ENCODE data around the gene SLC9A7.

SLC9A7 gene

DNA sequence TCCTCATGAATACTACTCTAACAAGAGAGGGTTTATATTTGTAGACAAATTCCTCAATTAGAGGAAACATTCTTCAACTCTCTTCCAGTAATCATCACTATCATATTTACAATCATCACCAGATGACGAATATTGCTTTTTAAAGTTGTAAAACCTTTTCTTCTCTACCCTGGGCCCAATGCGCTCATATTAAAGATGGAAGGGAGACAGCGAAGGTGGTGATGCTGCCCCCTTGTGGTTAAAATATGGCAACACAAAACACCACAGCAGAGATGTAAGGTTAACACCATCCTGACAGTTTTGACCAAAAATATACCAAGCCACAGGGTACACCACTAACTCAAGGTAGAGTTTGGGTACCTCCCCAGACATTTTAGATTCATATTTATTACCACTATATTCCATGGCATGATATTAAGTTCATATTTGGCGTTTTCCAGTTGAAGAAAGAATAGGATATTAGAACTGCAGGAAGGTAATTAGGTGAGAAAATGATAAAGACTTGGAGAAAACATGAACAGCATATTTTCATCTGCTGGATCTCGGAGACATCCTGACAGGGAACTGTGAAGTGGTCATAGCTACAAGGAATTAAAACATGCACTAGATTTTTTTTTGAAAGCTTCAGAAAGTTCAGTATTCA lies 72.8 kb downstream of the SLC9A7 start:
- H3K4me2 ChIP-seq (ENCODE audit: low read length): no peak overlapping the region
- no peak overlapping the region for H3K56ac ChIP-seq (ENCODE audit: low read length)
- no peaks in the 10 kb centered on the region for H3K79me2 ChIP-seq (ENCODE audit: control insufficient read depth, insufficient read depth, low read length)
- H3K79me1 ChIP-seq (ENCODE audit: low read length): no peaks in the 10 kb centered on the region
- no peak overlapping the region for H2BK5ac ChIP-seq (ENCODE audit: low read length)
- H4K8ac ChIP-seq (ENCODE audit: low read depth, low read length): no peak overlapping the region
- H2AK5ac ChIP-seq (ENCODE audit: low read length): no peak overlapping the region
- H3K18ac ChIP-seq (ENCODE audit: low read length): no peak overlapping the region
- H3K36me3 ChIP-seq (ENCODE audit: control insufficient read depth, insufficient read depth, low read length): no peaks in the 10 kb centered on the region
- H4K5ac ChIP-seq (ENCODE audit: low read length): no peak overlapping the region
- no peaks in the 10 kb centered on the region for H3K4me1 ChIP-seq (ENCODE audit: control insufficient read depth, low read depth, low read length)
- peak; percentile 38 for DNase-seq
- H3K4ac ChIP-seq (ENCODE audit: low read depth, low read length): no peak overlapping the region
- no peak overlapping the region for H3K23ac ChIP-seq (ENCODE audit: low read length)
- no peak overlapping the region for H2BK15ac ChIP-seq (replicated peaks; ENCODE audit: low read depth)
- no CpG with 5 or more reads among the region's 5 CpGs for WGBS (ENCODE audit: extremely low coverage, insufficient coverage, low lambda C conversion rate)
- H2BK120ac ChIP-seq (ENCODE audit: low read depth, low read length): no peak overlapping the region
- no peak overlapping the region for H3K4me3 ChIP-seq (ENCODE audit: low read length)
- no peak overlapping the region for H3K27ac ChIP-seq (ENCODE audit: low read depth, low read length)
- no peaks in the 10 kb centered on the region for H3K27me3 ChIP-seq (ENCODE audit: insufficient read depth, low read length, poor library complexity)
- H3K9ac ChIP-seq (ENCODE audit: low read length): no peak overlapping the region

DNA sequence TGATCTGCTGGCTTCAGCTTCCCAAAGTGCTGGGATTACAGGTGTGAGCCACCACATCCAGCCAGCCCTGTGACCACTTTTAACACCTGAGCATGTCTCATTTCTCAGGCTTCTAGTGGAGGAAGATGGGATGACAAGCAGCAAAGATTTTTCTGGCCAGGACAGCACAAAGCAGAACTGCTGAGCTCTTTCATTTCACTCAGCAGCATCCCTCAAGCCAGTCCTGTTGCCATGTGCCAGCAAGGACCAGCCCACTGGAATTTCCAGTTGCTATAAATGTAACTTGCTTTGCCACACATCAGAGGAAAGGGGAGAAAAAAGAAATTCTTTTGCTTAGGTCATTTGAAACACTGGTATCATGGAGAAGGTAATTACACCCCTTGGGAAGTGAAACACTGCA lies 75.9 kb downstream of the SLC9A7 start:
- Histone ChIP-seq H3K79me2 (ENCODE audit: control insufficient read depth, insufficient read depth, low read length) (no peaks in the 10 kb centered on the region), H3K4me2 (ENCODE audit: low read length) (no peak overlapping the region), H4K8ac (ENCODE audit: low read depth, low read length) (no peak overlapping the region), H3K18ac (ENCODE audit: low read length) (no peak overlapping the region), H2BK120ac (ENCODE audit: low read depth, low read length) (no peak overlapping the region), H2BK5ac (ENCODE audit: low read length) (no peak overlapping the region), H3K4ac (ENCODE audit: low read depth, low read length) (no peak overlapping the region), H3K4me3 (ENCODE audit: low read length) (no peak overlapping the region), H3K4me1 (ENCODE audit: control insufficient read depth, low read depth, low read length) (no peaks in the 10 kb centered on the region), H3K23ac (ENCODE audit: low read length) (no peak overlapping the region), H2AK5ac (ENCODE audit: low read length) (no peak overlapping the region), H4K5ac (ENCODE audit: low read length) (no peak overlapping the region), H3K79me1 (ENCODE audit: low read length) (no peaks in the 10 kb centered on the region), H3K56ac (ENCODE audit: low read length) (no peak overlapping the region), H3K27ac (ENCODE audit: low read depth, low read length) (no peak overlapping the region), H3K36me3 (ENCODE audit: control insufficient read depth, insufficient read depth, low read length) (no peaks in the 10 kb centered on the region), H3K27me3 (ENCODE audit: insufficient read depth, low read length, poor library complexity) (no peaks in the 10 kb centered on the region), H2BK15ac (replicated peaks; ENCODE audit: low read depth) (no peak overlapping the region), H3K9ac (ENCODE audit: low read length) (no peak overlapping the region)
- peak; percentile 39 for DNase-seq

DNA sequence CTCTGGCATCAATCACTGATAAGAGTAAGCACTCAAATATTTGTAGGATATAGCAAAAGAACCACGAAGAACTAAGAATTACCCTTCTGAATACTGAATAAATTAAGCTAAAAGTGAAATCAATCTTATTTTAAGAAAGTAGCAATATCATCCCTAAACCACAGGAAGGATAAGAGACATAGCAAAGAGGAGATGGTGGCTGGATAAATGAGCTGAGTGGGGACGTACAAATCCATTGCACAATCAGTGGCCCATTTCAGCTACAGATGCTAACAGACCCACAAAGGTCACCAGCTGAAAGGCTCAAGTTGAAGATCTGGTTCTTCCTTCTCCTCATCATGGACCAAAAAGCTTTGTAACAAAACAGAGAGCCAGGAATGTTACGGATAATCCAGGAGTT lies 77.1 kb downstream of the SLC9A7 start:
- Histone ChIP-seq H3K4ac (ENCODE audit: low read depth, low read length) (no peak overlapping the region), H3K4me3 (ENCODE audit: low read length) (no peak overlapping the region), H4K5ac (ENCODE audit: low read length) (no peak overlapping the region), H2BK120ac (ENCODE audit: low read depth, low read length) (no peak overlapping the region), H3K36me3 (ENCODE audit: control insufficient read depth, insufficient read depth, low read length) (no peaks in the 10 kb centered on the region), H4K8ac (ENCODE audit: low read depth, low read length) (no peak overlapping the region), H2BK5ac (ENCODE audit: low read length) (no peak overlapping the region), H3K23ac (ENCODE audit: low read length) (no peak overlapping the region), H2BK15ac (replicated peaks; ENCODE audit: low read depth) (no peak overlapping the region), H3K9ac (ENCODE audit: low read length) (no peak overlapping the region), H3K18ac (ENCODE audit: low read length) (no peak overlapping the region), H3K79me2 (ENCODE audit: control insufficient read depth, insufficient read depth, low read length) (no peaks in the 10 kb centered on the region), H3K56ac (ENCODE audit: low read length) (no peak overlapping the region), H3K27me3 (ENCODE audit: insufficient read depth, low read length, poor library complexity) (no peaks in the 10 kb centered on the region), H3K4me2 (ENCODE audit: low read length) (no peak overlapping the region), H3K4me1 (ENCODE audit: control insufficient read depth, low read depth, low read length) (no peaks in the 10 kb centered on the region), H3K27ac (ENCODE audit: low read depth, low read length) (no peak overlapping the region), H3K79me1 (ENCODE audit: low read length) (no peaks in the 10 kb centered on the region), H2AK5ac (ENCODE audit: low read length) (no peak overlapping the region)
- WGBS (ENCODE audit: extremely low coverage, insufficient coverage, low lambda C conversion rate): no CpG with 5 or more reads among the region's 3 CpGs
- DNase-seq: no peak

DNA sequence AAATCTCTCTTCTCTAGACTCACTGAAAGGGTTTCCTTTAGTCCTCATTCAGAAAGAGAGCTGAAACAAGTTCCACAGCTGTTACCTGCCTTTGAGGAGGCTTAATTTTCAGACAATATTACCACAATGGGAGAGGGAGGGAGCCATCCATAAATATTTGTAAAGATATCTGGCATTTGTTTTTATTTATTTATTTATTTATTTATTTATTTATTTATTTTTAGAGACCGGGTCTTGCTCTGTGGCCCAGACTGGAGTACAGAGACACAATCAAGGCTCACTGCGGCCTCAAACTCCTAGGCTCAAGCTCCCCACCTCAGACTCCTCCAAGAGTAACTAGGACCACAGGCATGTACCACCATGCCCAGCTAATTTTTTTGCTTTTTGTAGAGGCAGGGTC lies 80.7 kb downstream of the SLC9A7 start:
- H2AK5ac ChIP-seq (ENCODE audit: low read length): no peak overlapping the region
- no peak overlapping the region for H3K23ac ChIP-seq (ENCODE audit: low read length)
- H3K18ac ChIP-seq (ENCODE audit: low read length): no peak overlapping the region
- H3K36me3 ChIP-seq (ENCODE audit: control insufficient read depth, insufficient read depth, low read length): no peaks in the 10 kb centered on the region
- H3K56ac ChIP-seq (ENCODE audit: low read length): no peak overlapping the region
- H3K4me3 ChIP-seq (ENCODE audit: low read length): no peak overlapping the region
- WGBS (ENCODE audit: extremely low coverage, insufficient coverage, low lambda C conversion rate): no CpG with 5 or more reads among the region's 2 CpGs
- H3K4me1 ChIP-seq (ENCODE audit: control insufficient read depth, low read depth, low read length): no peaks in the 10 kb centered on the region
- H3K79me1 ChIP-seq (ENCODE audit: low read length): no peaks in the 10 kb centered on the region
- H3K27me3 ChIP-seq (ENCODE audit: insufficient read depth, low read length, poor library complexity): no peaks in the 10 kb centered on the region
- no peak overlapping the region for H3K27ac ChIP-seq (ENCODE audit: low read depth, low read length)
- H2BK15ac ChIP-seq (replicated peaks; ENCODE audit: low read depth): no peak overlapping the region
- H3K79me2 ChIP-seq (ENCODE audit: control insufficient read depth, insufficient read depth, low read length): no peaks in the 10 kb centered on the region
- H4K5ac ChIP-seq (ENCODE audit: low read length): no peak overlapping the region
- H3K9ac ChIP-seq (ENCODE audit: low read length): no peak overlapping the region
- no peak overlapping the region for H2BK5ac ChIP-seq (ENCODE audit: low read length)
- no peak for DNase-seq
- H3K4ac ChIP-seq (ENCODE audit: low read depth, low read length): no peak overlapping the region
- H2BK120ac ChIP-seq (ENCODE audit: low read depth, low read length): no peak overlapping the region
- no peak overlapping the region for H4K8ac ChIP-seq (ENCODE audit: low read depth, low read length)
- no peak overlapping the region for H3K4me2 ChIP-seq (ENCODE audit: low read length)

DNA sequence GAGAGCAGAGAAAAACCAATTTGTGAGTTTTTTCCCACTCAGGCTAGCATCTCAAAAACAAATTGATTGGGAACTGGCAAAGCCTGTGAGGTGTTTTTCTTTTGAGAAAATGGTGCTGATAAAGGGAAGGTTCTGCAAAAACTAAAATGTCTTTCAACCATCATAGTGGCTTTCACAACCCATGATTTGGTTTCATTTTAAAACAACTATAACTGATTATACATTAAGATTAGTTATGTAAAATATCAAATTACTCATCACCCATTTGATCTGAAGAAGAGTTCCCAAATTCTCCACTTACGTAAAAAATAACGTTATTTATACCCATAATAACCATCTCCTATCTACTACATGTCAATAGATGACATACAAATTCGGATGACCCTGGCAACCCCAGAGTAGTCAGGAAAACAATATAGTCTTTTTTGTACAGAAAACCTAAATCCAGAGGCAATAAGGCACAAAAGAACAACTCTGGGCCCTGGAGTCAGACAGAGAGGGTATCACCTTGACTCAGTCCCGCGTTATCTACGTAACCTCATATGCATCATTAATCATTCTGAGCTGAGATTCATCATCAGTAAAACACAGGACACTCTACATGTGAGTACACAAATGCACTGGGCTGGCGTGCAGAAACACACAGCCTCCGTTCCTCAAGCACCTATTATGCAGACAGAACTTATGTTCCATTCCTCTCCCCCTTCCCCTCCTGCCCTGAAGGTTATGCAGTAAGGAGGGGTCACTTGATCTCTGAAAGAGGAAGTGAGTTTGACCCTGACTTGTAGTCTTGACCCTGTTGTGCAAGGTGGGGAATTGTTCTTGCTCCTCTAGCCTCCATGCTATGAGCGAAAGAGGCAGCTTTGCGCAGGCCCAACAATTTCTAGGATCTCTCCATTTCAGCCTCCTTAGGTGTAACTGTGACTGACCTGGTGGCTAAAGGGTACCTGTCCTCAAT lies 82.2 kb downstream of the SLC9A7 start:
- H2AK5ac ChIP-seq (ENCODE audit: low read length): no peak overlapping the region
- H2BK15ac ChIP-seq (replicated peaks; ENCODE audit: low read depth): no peak overlapping the region
- no peaks in the 10 kb centered on the region for H3K79me2 ChIP-seq (ENCODE audit: control insufficient read depth, insufficient read depth, low read length)
- no peak overlapping the region for H2BK120ac ChIP-seq (ENCODE audit: low read depth, low read length)
- H3K79me1 ChIP-seq (ENCODE audit: low read length): no peaks in the 10 kb centered on the region
- no peak overlapping the region for H3K9ac ChIP-seq (ENCODE audit: low read length)
- no peak overlapping the region for H3K23ac ChIP-seq (ENCODE audit: low read length)
- no peak overlapping the region for H3K18ac ChIP-seq (ENCODE audit: low read length)
- no peak for DNase-seq
- H3K27me3 ChIP-seq (ENCODE audit: insufficient read depth, low read length, poor library complexity): no peaks in the 10 kb centered on the region
- H3K4me3 ChIP-seq (ENCODE audit: low read length): no peak overlapping the region
- H4K8ac ChIP-seq (ENCODE audit: low read depth, low read length): no peak overlapping the region
- H3K27ac ChIP-seq (ENCODE audit: low read depth, low read length): no peak overlapping the region
- no peaks in the 10 kb centered on the region for H3K36me3 ChIP-seq (ENCODE audit: control insufficient read depth, insufficient read depth, low read length)
- 100% methylated on average over 2 of the region's 10 CpGs for WGBS (ENCODE audit: extremely low coverage, insufficient coverage, low lambda C conversion rate)
- H3K4me2 ChIP-seq (ENCODE audit: low read length): no peak overlapping the region
- no peak overlapping the region for H4K5ac ChIP-seq (ENCODE audit: low read length)
- H3K56ac ChIP-seq (ENCODE audit: low read length): no peak overlapping the region
- H3K4ac ChIP-seq (ENCODE audit: low read depth, low read length): no peak overlapping the region
- no peak overlapping the region for H2BK5ac ChIP-seq (ENCODE audit: low read length)
- no peaks in the 10 kb centered on the region for H3K4me1 ChIP-seq (ENCODE audit: control insufficient read depth, low read depth, low read length)
